Measurements from ENCODE around the gene HACD1. TPM values are rescaled to one million over a fixed set of nuclear protein-coding genes. Genes with fewer than 3 reads are reported as not detected.

HACD1 gene
- polyA plus RNA-seq, 1 donor from 2014 or later: 23.0 TPM

- Histone ChIP-seq H3K9ac (ENCODE audit: low read length) (no peak overlapping the region), H4K20me1 (ENCODE audit: insufficient read depth) (no peaks in the 10 kb centered on the region), H3K9me2 (ENCODE audit: insufficient read depth, low read length) (no peaks in the 10 kb centered on the region), H3K36me3 (ENCODE audit: insufficient read depth, low read length) (no peaks in the 10 kb centered on the region), H3K27ac (ENCODE audit: low read length) (no peak overlapping the region), H3K4me2 (ENCODE audit: low read length) (no peak overlapping the region), H3K27me3 (ENCODE audit: insufficient read depth, low read depth, low read length) (no peaks in the 10 kb centered on the region), H3F3A (ENCODE audit: insufficient read depth, low read length, poor library complexity, severe bottlenecking) (peaks cover 3% of the 10 kb centered on the region), H3K9me3 (ENCODE audit: low read length) (no peaks in the 10 kb centered on the region), H3K4me3 (ENCODE audit: low read length) (no peak overlapping the region), H3K79me2 (replicated peaks; ENCODE audit: insufficient read depth, low read length) (no peaks in the 10 kb centered on the region), H2AFZ (ENCODE audit: low read depth, low read length) (no peak overlapping the region)
- no peak for TF ChIP-seq MXI1 (conservative IDR thresholded peaks at IDR 0.05; ENCODE audit: poor library complexity, severe bottlenecking)
- TF ChIP-seq EZH2 (IDR thresholded peaks at IDR 0.05; ENCODE audit: borderline replicate concordance, insufficient read depth, low read length, poor library complexity, severe bottlenecking): no peak
- no peak for TF ChIP-seq RAD21 (conservative IDR thresholded peaks at IDR 0.05)
- TF ChIP-seq EP300 (conservative IDR thresholded peaks at IDR 0.05; ENCODE audit: poor library complexity, severe bottlenecking): no peak
- no peak for TF ChIP-seq TAF1 (IDR thresholded peaks at IDR 0.05; ENCODE audit: low read depth)
- TF ChIP-seq CTCF (IDR thresholded peaks at IDR 0.05; ENCODE audit: poor library complexity, severe bottlenecking): no peak
- TF ChIP-seq REST (IDR thresholded peaks at IDR 0.05; ENCODE audit: borderline replicate concordance): no peak
- no peak for TF ChIP-seq POLR2AphosphoS5 (IDR thresholded peaks at IDR 0.05)
- TF ChIP-seq SMC3 (conservative IDR thresholded peaks at IDR 0.05; ENCODE audit: poor library complexity): no peak
Observed at GRCh38 chr10:17564911-17565310, 52.3 kb downstream of the HACD1 start.

GRCh38 chr10:17563452-17563851 lies 53.7 kb downstream of the HACD1 start:
- no peak overlapping the region for H3K27ac ChIP-seq (ENCODE audit: low read length)
- no peaks in the 10 kb centered on the region for H3K9me2 ChIP-seq (ENCODE audit: insufficient read depth, low read length)

More at GRCh38 chr10:17563452-17563851, 53.7 kb downstream of the HACD1 start:
- Histone ChIP-seq H3K36me3 (ENCODE audit: insufficient read depth, low read length) (no peaks in the 10 kb centered on the region), H3K4me3 (ENCODE audit: low read length) (no peak overlapping the region), H3K4me2 (ENCODE audit: low read length) (no peak overlapping the region), H3K9me3 (ENCODE audit: low read length) (no peaks in the 10 kb centered on the region), H3F3A (ENCODE audit: insufficient read depth, low read length, poor library complexity, severe bottlenecking) (peaks cover 3% of the 10 kb centered on the region), H4K20me1 (ENCODE audit: insufficient read depth) (no peaks in the 10 kb centered on the region), H3K79me2 (replicated peaks; ENCODE audit: insufficient read depth, low read length) (no peaks in the 10 kb centered on the region), H3K9ac (ENCODE audit: low read length) (no peak overlapping the region), H3K27me3 (ENCODE audit: insufficient read depth, low read depth, low read length) (no peaks in the 10 kb centered on the region), H2AFZ (ENCODE audit: low read depth, low read length) (no peak overlapping the region)
- TF ChIP-seq SMC3 (conservative IDR thresholded peaks at IDR 0.05; ENCODE audit: poor library complexity): no peak
- no peak for TF ChIP-seq CTCF (IDR thresholded peaks at IDR 0.05; ENCODE audit: poor library complexity, severe bottlenecking)
- no peak for TF ChIP-seq EZH2 (IDR thresholded peaks at IDR 0.05; ENCODE audit: borderline replicate concordance, insufficient read depth, low read length, poor library complexity, severe bottlenecking)
- TF ChIP-seq TAF1 (IDR thresholded peaks at IDR 0.05; ENCODE audit: low read depth): no peak
- no peak for TF ChIP-seq REST (IDR thresholded peaks at IDR 0.05; ENCODE audit: borderline replicate concordance)
- no peak for TF ChIP-seq EP300 (conservative IDR thresholded peaks at IDR 0.05; ENCODE audit: poor library complexity, severe bottlenecking)
- TF ChIP-seq RAD21 (conservative IDR thresholded peaks at IDR 0.05): no peak
- TF ChIP-seq POLR2AphosphoS5 (IDR thresholded peaks at IDR 0.05): no peak
- no peak for TF ChIP-seq MXI1 (conservative IDR thresholded peaks at IDR 0.05; ENCODE audit: poor library complexity, severe bottlenecking)
